GM13977 (cell line): Measurements from ENCODE around the gene SH3RF1.

Source experiments
- DNase-seq: peaks from one replicate; pipeline ENCODE4 v3.0.0; 2012; ENCODE audit warnings: low spot score
- CTCF ChIP-seq: IDR thresholded peaks from 2 replicates; pipeline ENCODE4 v1.5.1; 2012; ENCODE audit warnings: mild to moderate bottlenecking, control low read depth; ENCODE audit not compliant: insufficient read depth; ENCODE audit errors: extremely low read depth, missing control alignments
- in situ Hi-C: fragments of 300-500 bp; cut with MboI; formaldehyde crosslinking; loops from one replicate; pipeline ENCODE4 v1.12.0; 2022; ENCODE audit warnings: low sequenced_read_pairs, low pct_unique_long_range_greater_than_20kb, mixed read lengths, inconsistent platforms; ENCODE audit not compliant: unreplicated experiment

SH3RF1 gene

GRCh38 chr4:169144061-169144600 lies 126.6 kb downstream of the SH3RF1 start:
- no peak for DNase-seq
- no peak for TF ChIP-seq CTCF
- in situ Hi-C loops: no loop called here

- no peak for TF ChIP-seq CTCF
- in situ Hi-C loops: no loop called here
- DNase-seq: no peak
Measured at GRCh38 chr4:169143335-169143734, 127.4 kb downstream of the SH3RF1 start.

- no peak for TF ChIP-seq CTCF
- DNase-seq: no peak
- in situ Hi-C loops: no loop called here
Measured at GRCh38 chr4:169142906-169143305, 127.8 kb downstream of the SH3RF1 start.

GRCh38 chr4:169142391-169142790 lies 128.4 kb downstream of the SH3RF1 start:
- no peak for TF ChIP-seq CTCF
- in situ Hi-C loops: no loop called here
- no peak for DNase-seq

GRCh38 chr4:169139021-169139420 lies 131.7 kb downstream of the SH3RF1 start:
- in situ Hi-C loops: no loop called here
- DNase-seq: no peak
- no peak for TF ChIP-seq CTCF

- in situ Hi-C loops: no loop called here
- DNase-seq: no peak
- no peak for TF ChIP-seq CTCF
Measured at GRCh38 chr4:169137558-169137920, 133.2 kb downstream of the SH3RF1 start.

- in situ Hi-C loops: no loop called here
- no peak for TF ChIP-seq CTCF
- no peak for DNase-seq
Measured at GRCh38 chr4:169136796-169137557, 133.8 kb downstream of the SH3RF1 start.
